Endothelial cell of umbilical vein (primary cell): ENCODE measurements around the gene SEMA4D. TPM values are rescaled to one million over a fixed set of nuclear protein-coding genes. Genes with fewer than 3 reads are reported as not detected.

ENCODE experiments used
- BruUV-seq: library from RNA; stranded (reverse); fragments of 400-500 nt; replicated peaks from 2 replicates; lab custom pipeline; 2021; lab: Mats Ljungman, UMichigan
- CTCF ChIA-PET: fragments of 300-600, 350-600 bp; sonication (Branson Sonifier 250); formaldehyde crosslinking; loops from one replicate; lab custom pipeline; 2021; ENCODE audit warnings: antibody characterized with exemption, inconsistent platforms; lab: Charles Lee
- POLR2A ChIA-PET: fragments of 300-600, 350-600 bp; sonication (Branson Sonifier 250); formaldehyde crosslinking; loops from one replicate; lab custom pipeline; 2021; ENCODE audit warnings: antibody characterized with exemption, inconsistent platforms; lab: Charles Lee
- DNase-seq: peaks from one replicate; pipeline ENCODE4 v3.0.0-alpha.2; 2011; ENCODE audit warnings: low read depth, low spot score
- FAIRE-seq: peaks from 2 replicates; lab custom pipeline; 2011; peaks lifted over from hg19 to GRCh38; lab: Jason Lieb, UNC
- H2AFZ ChIP-seq: 2 replicates; pipeline ENCODE4 v1.6.0; 2012; ENCODE audit warnings: low read depth, low read length, control low read depth, inconsistent platforms
- H3K27ac ChIP-seq: 2 replicates; pipeline ENCODE4 v1.5.1; 2011; ENCODE audit warnings: low read depth, mild to moderate bottlenecking, control low read depth, low read length, moderate library complexity; ENCODE audit not compliant: insufficient read depth
- H3K27me3 ChIP-seq, 2 experiments: 2 replicates each; pipeline versions ENCODE4 v1.6.0 to v1.6.1; 2011; ENCODE audit warnings: low read length in 2 of 2, mixed read lengths in 1 of 2; ENCODE audit not compliant: control insufficient read depth in 2 of 2, insufficient read depth in 2 of 2
- H3K36me3 ChIP-seq, 2 experiments: 2 replicates in 1 of 2; 3 replicates in 1 of 2; pipeline ENCODE4 v1.5.1; 2011; ENCODE audit warnings: low read length in 2 of 2, mild to moderate bottlenecking in 1 of 2, moderate library complexity in 1 of 2; ENCODE audit not compliant: control insufficient read depth in 2 of 2, insufficient read depth in 2 of 2; ENCODE audit errors: extremely low read depth in 1 of 2
- H3K4me1 ChIP-seq: 3 replicates; pipeline ENCODE4 v1.5.1; 2011; ENCODE audit warnings: mild to moderate bottlenecking, low read length; ENCODE audit not compliant: control insufficient read depth, insufficient read depth; ENCODE audit errors: extremely low read depth
- H3K4me2 ChIP-seq: 2 replicates; pipeline ENCODE4 v1.6.1; 2011; ENCODE audit warnings: low read length, control low read depth, mixed read lengths; ENCODE audit not compliant: insufficient read depth
- H3K4me3 ChIP-seq, 3 experiments: fragments of 200-600 bp in 1 of 3; sonication (generic), shearing (Covaris generic) in 1 of 3; replicated peaks in 1 of 3; 2 replicates each; pipeline ENCODE4 v1.5.1; 2011 to 2016; ENCODE audit warnings: control low read depth in 3 of 3, low read length in 3 of 3, mild to moderate bottlenecking in 2 of 3, inconsistent platforms in 1 of 3, low read depth in 1 of 3, moderate library complexity in 1 of 3; ENCODE audit not compliant: insufficient read depth in 1 of 3
- H3K79me2 ChIP-seq: 2 replicates; pipeline ENCODE4 v1.6.0; 2012; ENCODE audit warnings: low read length, inconsistent platforms; ENCODE audit not compliant: control insufficient read depth, insufficient read depth
- H3K9ac ChIP-seq: replicated peaks from 2 replicates; pipeline ENCODE3; 2011; ENCODE audit warnings: low read length, control low read depth; ENCODE audit not compliant: insufficient read depth; ENCODE audit errors: extremely low read depth
- H3K9me1 ChIP-seq: replicated peaks from 3 replicates; pipeline ENCODE4 v1.6.0; 2011; ENCODE audit warnings: mild to moderate bottlenecking, low read length; ENCODE audit not compliant: control insufficient read depth, insufficient read depth; ENCODE audit errors: extremely low read depth
- H3K9me3 ChIP-seq: replicated peaks from 2 replicates; pipeline ENCODE4 v1.5.1; 2012; ENCODE audit warnings: low read length, inconsistent platforms; ENCODE audit not compliant: control insufficient read depth, insufficient read depth
- H4K20me1 ChIP-seq: replicated peaks from 2 replicates; pipeline ENCODE3; 2011; ENCODE audit warnings: mild to moderate bottlenecking, low read length; ENCODE audit not compliant: control insufficient read depth, insufficient read depth; ENCODE audit errors: extremely low read depth
- CTCF ChIP-seq, 2 donors: IDR thresholded peaks; 1 replicate in 1 of 2; 2 replicates in 1 of 2; pipeline ENCODE4 v1.5.1; 2011; ENCODE audit warnings: low read length in 2 of 2, mild to moderate bottlenecking in 2 of 2, moderate library complexity in 2 of 2, control low read depth in 1 of 2, inconsistent platforms in 1 of 2, low read depth in 1 of 2; ENCODE audit not compliant: insufficient read depth in 1 of 2; ENCODE audit errors: extremely low read depth in 1 of 2
- EZH2 ChIP-seq: IDR thresholded peaks from 2 replicates; pipeline ENCODE4 v1.6.1; 2012; ENCODE audit warnings: borderline replicate concordance, low read depth, mild to moderate bottlenecking, moderate library complexity, low read length, inconsistent platforms; ENCODE audit not compliant: severe bottlenecking
- FOS ChIP-seq: IDR thresholded peaks from 2 replicates; pipeline ENCODE4 v1.6.1; 2011; ENCODE audit warnings: mild to moderate bottlenecking, low read length, moderate library complexity, borderline replicate concordance; ENCODE audit not compliant: insufficient read depth
- GATA2 ChIP-seq: IDR thresholded peaks from 2 replicates; pipeline ENCODE4 v1.7.0; 2011; ENCODE audit warnings: low read depth, mild to moderate bottlenecking, moderate library complexity, mixed read lengths, low read length; ENCODE audit not compliant: insufficient read length, insufficient read depth
- JUN ChIP-seq: IDR thresholded peaks from 2 replicates; pipeline ENCODE4 v1.6.1; 2011; ENCODE audit warnings: borderline replicate concordance, low read depth; ENCODE audit not compliant: insufficient read length, insufficient read depth
- MAX ChIP-seq: IDR thresholded peaks from 2 replicates; pipeline ENCODE4 v1.6.1; 2011; ENCODE audit not compliant: insufficient read depth, insufficient read length
- MYC ChIP-seq: IDR thresholded peaks from one replicate; pipeline ENCODE4 v1.6.1; 2011; ENCODE audit warnings: mild to moderate bottlenecking, low read depth, low read length
- POLR2A ChIP-seq: IDR thresholded peaks from 2 replicates; pipeline ENCODE4 v1.6.1; 2012; ENCODE audit warnings: low read depth, mild to moderate bottlenecking, control low read depth, low read length
- POLR2AphosphoS5 ChIP-seq: IDR thresholded peaks from 2 replicates; pipeline ENCODE4 v1.6.1; 2012; ENCODE audit warnings: low read depth, mild to moderate bottlenecking, control low read depth, low read length, moderate library complexity; ENCODE audit not compliant: insufficient read depth
- dilution Hi-C: fragments of 300-500 bp; cut with MboI; formaldehyde crosslinking; loops from one replicate; pipeline ENCODE4 v1.15.0; 2019; ENCODE audit warnings: low sequenced_read_pairs; ENCODE audit not compliant: extremely low pct_ligation_motif_present
- intact Hi-C: fragments of 100-400 bp; cut with micrococcal nuclease; formaldehyde crosslinking; loops from one replicate; pipeline ENCODE4 v1.10.0; 2022
- polyA plus RNA-seq, 4 experiments: library from polyadenylated mRNA; depleted of rRNA in 3 of 4; stranded (reverse) in 3 of 4; unstranded in 1 of 4; fragments of >200 nt; gene quantifications; 2 replicates each; pipeline versions ENCODE4 v1.2.1 to v1.2.3, GENCODE V29; 2011 to 2012; ENCODE audit warnings: missing spikeins in 1 of 4
- total RNA-seq: library from RNA; stranded (reverse); gene quantifications from 2 replicates; pipeline ENCODE4 v1.2.3, GENCODE V29; 2021

Gene SEMA4D
- total and polyA plus RNA-seq, 2 donors (not counting 3 experiments of a cell fraction or from before 2014, with no cell fraction given), result 3.9 to 15.7 TPM

GRCh38 chr9:89442501-89442978, 55.4 kb downstream of the SEMA4D start:
- no peaks in the 10 kb centered on the region for H3K36me3 ChIP-seq
- ChIA-PET CTCF (interaction anchor here (1.5 kb wide), 1 partner anchor 106 kb away, joined by 5 read pairs; no protein-coding TSS in a partner anchor), POLR2A (no interaction called here)
- no peak overlapping the region for H3K4me3 ChIP-seq
- H3K9me1 ChIP-seq, result no peaks in the 10 kb centered on the region
- no peaks in the 10 kb centered on the region for H4K20me1 ChIP-seq
- no peak overlapping the region for H3K9ac ChIP-seq
- DNase-seq (no peak), FAIRE-seq (no peak)
- no TSS peak for BruUV-seq
- no peak overlapping the region for H2AFZ ChIP-seq
- H3K4me1 ChIP-seq, result no peaks in the 10 kb centered on the region
- intact Hi-C loops, result no loop called here
- no peak overlapping the region for H3K4me2 ChIP-seq
- no peaks in the 10 kb centered on the region for H3K79me2 ChIP-seq
- no peak overlapping the region for H3K27ac ChIP-seq
- no peaks in the 10 kb centered on the region for H3K27me3 ChIP-seq
- H3K9me3 ChIP-seq, result no peaks in the 10 kb centered on the region
- TF ChIP-seq MAX, result no peak
- no peak for TF ChIP-seq EZH2
- no peak for TF ChIP-seq FOS
- no peak for TF ChIP-seq POLR2A
- no peak for TF ChIP-seq CTCF (IDR thresholded peaks at IDR 0.05; ENCODE audit: extremely low read depth in 1 of 2, insufficient read depth in 1 of 2, low read depth in 1 of 2, low read length in 2 of 2)
- TF ChIP-seq MYC, result no peak
- no peak for TF ChIP-seq GATA2
- no peak for TF ChIP-seq POLR2AphosphoS5
- TF ChIP-seq JUN, result no peak
- dilution Hi-C loops, result no loop called here
